ENCODE measurements around the gene C10orf143. TPM values are rescaled to one million over a fixed set of nuclear protein-coding genes. Genes with fewer than 3 reads are reported as not detected.

The C10orf143 gene
- total RNA-seq, 1 donor from 2014 or later: 0.85 TPM

DNA sequence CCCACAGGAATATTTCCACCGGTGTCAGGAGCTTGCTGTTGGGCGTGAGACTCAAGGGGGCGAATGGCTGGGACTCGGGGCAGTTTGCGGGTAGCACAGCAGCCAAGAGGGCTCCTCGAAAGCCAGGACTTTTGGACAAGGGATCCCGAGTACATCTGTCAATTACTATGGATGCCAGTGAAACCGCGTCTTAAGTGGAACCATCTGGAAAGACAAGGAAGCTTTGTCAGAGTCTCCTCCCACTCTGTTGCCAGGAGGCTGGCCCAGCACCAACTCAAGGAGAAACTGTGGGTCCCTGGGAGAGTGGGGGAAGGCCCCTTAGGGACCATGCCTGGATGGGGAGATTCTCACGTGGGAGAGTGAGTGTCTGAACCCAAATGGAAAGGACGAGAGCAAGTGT lies 57.1 kb downstream of the C10orf143 start:
- DNase-seq (ENCODE audit: low read depth): no peak

- DNase-seq (ENCODE audit: low read depth): no peak
These were observed 58.4 kb downstream of the C10orf143 start for GRCh38 chr10:130052193-130052592.

DNA sequence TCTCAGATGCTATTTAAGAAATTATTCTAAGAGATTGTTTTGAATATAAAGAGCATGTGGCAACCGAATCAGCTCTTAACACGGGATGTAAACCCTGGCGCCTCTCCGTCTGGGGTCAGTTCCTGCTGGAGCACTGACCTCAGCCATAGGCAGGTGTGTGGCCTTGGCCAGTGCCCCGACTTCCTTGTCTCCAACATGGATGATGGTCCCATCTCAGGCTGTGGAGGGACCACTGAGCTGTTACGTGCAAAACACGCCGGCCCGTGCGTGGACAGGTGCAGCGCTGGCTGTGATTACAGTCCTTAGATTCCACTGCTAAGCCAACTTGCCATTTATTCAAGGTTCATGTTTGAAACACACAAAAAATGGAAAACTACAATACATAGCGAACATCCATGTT lies 59.9 kb downstream of the C10orf143 start:
- no peak for DNase-seq (ENCODE audit: low read depth)

DNA sequence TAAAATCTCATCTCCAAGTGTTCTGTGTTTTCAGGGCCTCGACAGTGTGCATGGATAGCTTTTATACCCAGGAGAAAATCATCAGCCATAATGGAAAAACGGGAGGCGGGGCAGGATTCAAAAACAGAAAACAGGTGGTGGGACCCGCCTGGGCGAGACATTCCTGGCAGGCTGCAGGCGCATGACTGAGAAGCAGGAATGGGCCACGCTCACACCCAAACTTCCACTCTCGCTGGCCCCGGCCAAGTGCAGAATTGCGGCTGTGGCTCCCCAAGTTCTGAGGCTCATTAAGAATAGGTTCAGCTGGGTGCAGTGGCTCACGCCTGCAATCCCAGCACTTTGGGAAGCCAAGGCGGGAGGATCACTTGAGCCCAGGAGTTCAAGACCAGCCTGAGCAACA lies 60.6 kb downstream of the C10orf143 start:
- no peak for DNase-seq (ENCODE audit: low read depth)

DNA sequence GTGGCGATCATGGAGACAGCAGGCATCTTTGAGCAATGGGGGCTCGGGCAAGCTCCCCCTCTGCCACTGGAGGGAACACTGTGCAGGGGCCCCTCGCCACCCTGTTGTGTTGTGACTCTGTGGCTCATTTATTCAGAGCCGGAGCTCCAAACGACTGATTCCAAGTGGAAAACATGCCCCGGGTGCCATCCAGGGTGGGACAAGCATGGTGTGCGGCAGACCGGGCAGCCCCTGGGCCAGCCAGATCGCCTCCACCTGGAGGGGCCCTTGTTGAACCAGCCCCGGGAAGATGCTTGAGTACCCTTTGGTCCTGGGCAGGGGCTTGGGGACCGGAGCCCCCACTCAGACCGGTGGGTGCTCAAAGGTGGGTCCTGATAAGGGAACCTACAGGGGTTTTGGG lies 61.4 kb downstream of the C10orf143 start:
- DNase-seq (ENCODE audit: low read depth): no peak

DNA sequence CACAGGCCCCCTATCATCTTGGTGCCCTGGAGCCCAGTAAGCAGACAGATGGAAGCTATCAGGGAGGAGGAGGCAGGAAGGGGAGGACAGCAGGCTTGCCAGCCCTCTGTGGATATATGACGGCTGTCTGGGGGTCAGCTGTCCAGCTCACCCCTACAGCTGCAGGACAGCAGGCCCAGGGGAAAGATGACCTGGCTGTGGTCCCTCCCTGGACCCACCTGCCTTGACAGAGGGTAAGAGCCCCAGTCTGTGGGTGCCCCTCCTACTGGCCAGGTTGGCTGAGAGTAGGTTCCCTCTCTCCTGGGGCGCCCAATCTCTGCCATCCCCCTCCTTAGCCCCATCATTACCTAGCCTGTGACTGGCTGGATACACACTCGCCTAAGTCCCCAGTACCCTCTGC lies 62.5 kb downstream of the C10orf143 start:
- DNase-seq (ENCODE audit: low read depth): no peak

GRCh38 chr10:130047336-130047735 lies 63.3 kb downstream of the C10orf143 start:
- DNase-seq (ENCODE audit: low read depth): no peak

DNA sequence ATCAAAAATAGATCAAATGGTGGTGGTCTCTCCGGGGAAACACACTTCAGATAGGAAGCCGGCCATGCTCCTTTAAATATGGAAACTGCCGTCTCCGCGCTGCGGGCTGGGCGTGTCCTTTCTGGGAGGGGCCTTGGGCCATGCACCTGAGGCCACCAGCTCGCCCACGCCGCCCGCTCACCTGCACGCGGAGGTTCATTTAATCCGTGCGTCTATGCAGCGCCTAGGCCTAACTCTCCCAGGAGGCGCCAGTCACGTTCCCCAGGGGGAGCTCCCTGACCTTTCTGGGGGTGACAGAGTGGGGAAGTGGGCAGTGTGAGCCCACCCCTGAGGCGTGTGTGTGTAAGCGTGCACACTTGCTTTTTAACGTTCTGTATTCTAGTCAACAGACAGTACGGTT lies 64.0 kb downstream of the C10orf143 start:
- no peak for DNase-seq (ENCODE audit: low read depth)

- DNase-seq (ENCODE audit: low read depth): no peak
These were observed 64.8 kb downstream of the C10orf143 start for GRCh38 chr10:130045801-130046321.

DNA sequence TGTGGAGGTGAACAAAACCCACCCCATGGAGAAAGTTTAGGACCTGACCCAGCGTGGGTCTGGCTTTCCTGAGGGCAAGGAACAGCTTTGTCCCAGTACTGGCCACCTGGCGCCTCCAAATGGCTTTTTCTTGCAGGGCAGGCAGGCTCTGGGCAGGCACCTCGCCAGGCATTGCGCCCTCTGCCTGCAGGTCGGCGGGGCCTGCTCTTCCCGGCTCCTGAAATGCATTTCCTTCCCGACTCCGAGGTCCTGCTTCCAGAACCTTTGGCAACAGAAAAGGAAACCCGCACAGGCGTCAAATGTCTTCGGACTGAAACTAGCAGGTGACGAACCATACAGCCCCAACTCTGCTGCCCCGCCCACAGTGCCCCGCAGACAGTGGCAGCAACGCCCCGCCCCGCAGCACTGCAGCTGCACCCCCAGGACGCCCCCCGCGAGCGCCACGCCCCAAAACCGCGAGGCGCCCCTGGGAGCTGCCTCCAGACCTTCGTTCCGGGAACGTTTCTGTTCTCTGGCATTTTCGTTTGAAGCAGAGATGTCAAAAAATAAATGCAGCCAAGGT lies 65.5 kb downstream of the C10orf143 start:
- DNase-seq (ENCODE audit: low read depth): no peak

DNA sequence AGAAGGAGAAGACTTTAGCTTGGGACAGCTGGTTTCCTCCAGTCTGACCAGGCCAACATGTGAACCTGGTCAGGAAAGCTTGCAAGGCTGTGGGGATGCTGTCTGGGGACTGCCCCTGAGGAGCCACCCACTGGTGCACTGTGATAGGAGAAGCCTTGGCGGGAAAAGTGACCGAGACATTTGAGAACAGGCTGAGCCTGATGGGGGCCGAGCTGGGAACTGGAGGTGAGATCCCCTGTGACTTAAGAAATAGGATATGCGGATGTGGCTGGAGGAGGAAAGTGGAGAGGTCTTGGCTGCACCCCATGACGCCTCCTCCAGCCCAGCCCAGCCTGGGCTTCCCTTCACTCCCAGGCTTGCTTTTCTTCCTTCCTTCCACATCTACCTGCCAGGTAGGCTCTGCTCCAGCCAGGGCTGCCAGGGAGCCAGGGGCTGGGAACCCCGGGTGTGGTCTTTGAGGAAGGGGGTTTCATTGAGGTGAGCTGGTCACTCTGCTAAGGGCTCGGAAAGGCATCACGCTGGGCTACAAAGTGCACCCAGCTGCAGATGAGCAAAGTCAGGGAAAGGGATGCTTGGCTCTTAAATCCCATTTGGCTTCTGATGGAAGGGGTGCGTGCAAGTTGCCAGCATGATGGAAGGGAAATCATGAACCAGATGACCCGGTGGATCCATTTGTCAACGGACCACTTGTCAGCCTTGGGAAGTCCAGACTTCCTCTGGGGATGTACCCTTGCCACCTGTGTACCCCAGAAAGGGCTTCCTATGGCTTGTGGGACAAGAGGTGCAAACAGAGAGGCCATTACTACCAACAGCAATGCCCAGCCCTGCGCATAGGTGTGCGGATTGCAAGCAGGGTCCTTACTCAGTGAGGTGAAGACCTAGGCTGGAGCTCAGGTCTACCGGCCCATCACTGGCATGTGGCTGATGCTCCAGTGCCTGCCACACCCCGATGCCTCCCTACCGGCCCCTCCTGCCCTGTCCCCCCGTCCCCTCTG lies 66.3 kb downstream of the C10orf143 start:
- DNase-seq (ENCODE audit: low read depth): no peak

DNA sequence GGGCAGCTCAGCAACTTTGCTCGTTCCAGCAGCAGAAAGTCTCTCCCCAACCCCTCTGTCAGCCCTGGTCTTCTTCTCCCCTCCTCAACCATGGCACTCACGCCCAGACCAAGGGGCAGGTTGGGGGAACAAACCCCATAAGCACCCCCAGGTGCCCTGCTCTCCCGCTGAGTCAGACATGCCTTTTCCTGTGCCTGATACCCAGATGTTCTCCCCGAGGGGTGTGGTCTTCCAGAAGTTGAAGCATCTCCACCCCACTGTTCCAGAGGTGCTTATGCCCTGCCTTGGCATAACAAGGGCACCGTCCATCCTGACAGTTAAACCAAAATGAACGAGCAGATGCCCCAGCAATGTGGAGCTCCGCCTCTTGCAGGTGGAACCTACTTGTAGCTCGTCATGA lies 67.1 kb downstream of the C10orf143 start:
- DNase-seq (ENCODE audit: low read depth): no peak

DNA sequence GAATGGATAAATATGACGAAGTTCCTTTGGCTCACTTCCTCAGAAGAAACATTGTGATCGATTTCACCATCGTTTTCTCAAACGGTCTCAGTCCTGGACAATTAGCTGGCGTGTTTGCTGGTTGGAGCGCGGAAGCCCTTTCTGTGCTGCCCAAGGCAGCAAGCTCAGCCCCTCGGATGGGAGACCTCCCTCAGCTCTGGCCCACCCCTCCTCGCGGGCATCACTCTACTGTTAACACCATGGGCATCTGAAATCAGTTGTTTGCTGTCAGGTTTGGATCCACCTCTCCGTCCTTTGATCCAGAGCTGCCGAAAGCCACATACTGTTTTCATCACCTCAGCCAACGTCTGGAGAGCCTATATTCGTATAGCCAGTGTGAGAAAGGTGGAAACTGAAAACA lies 68.2 kb downstream of the C10orf143 start:
- no peak for DNase-seq (ENCODE audit: low read depth)

DNA sequence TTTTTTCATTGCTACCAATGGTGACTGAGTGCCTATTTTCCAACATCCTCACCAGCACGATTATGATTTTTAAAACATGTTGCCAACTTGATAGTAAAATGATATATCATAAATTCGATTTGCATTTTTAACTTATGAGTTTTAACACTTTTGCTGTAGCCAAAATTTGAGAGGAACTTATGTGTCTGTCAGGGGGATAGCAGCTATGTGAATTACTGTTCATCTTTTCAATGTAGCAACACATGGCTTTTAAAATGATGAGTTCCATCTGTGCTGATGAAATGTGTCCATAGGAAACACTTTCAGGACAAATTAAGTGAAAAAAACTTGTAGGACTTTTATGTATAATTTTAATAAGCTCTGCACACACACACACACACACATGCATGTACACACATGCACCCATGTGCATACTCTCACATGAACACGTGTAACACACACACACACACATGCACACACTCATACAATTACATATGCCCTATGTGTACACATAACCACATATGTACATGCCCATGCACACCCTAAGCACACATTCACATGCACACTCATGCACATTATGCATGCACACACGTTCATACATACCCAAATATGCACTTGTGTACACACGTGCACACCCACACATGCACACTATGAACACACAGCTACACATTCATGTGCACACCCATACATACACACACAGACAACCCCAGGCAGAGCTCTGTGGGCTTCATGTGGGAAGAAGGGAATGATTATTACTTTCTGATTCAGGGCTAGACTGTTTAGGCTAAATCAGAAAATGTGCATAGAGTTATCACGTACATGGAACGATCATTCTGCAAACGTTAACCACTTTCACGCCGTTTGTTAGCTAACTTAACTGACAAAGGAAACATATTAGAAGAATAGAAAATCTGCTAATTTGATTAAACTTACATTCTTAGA lies 68.9 kb downstream of the C10orf143 start:
- no peak for DNase-seq (ENCODE audit: low read depth)

DNA sequence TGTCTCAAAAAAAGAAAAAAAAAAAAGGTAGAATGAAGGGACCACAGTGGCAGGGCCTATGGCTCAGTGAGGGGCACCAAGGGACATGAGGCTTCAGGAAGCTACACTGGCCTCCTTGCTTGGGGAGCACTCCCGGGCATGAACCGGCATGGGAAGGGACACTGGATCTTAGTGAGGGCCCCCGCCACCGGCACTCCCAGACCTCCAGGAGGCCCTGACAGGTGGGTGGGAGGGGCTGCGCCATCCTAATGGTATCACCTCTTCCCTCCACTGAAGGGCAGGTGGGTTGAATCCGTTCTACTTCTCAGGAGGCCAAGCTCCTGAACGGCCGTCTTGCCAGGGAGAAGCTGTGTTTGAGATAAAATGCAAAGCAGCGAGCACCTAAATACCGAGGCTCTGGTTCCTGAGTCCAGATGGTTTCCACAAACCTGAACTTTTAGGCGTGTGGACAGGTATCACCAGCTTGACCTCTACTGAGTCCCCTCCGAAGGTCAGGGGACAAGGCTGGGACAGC lies 69.8 kb downstream of the C10orf143 start:
- DNase-seq (ENCODE audit: low read depth): no peak

DNA sequence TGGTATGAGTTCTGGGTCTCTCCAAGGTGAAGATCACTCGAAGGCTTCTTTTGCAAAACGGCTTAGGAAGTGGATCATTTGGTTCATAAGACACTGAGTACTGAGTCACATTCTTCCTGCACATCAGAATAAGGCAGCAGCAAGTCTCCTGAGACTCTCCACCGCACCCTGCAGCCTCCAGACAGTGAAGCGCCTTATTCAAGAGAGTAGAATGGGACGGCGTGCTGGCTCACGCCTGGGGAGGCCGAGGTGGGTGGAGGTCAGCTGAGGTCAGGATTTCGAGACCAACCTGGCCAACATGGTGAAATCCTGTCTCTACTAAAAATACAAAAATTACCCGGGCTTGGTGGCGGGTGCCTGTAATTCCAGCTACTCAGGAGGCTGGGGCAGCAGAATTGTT lies 70.3 kb downstream of the C10orf143 start:
- DNase-seq (ENCODE audit: low read depth): no peak

DNA sequence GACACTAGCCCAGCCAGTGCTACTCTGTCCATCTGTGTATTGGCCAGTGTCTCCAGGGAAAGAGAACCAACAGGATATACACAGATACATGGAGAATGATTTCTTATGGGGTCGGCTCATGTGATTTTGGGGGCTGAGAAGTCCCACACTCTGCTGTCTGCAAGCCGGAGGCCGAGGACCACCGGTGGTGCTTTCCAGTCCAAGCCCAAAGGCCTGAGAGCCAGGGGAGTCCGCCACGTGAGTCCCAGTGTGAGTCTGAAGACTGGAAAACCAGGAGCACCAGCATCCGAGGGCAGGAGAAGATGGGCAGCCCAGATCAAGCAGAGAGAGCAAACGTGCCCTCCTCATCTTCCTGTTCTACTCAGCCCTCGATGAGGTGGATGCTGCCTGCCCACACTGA lies 71.5 kb downstream of the C10orf143 start:
- DNase-seq (ENCODE audit: low read depth): no peak

GRCh38 chr10:130038611-130039109 lies 72.0 kb downstream of the C10orf143 start:
- no peak for DNase-seq (ENCODE audit: low read depth)

DNA sequence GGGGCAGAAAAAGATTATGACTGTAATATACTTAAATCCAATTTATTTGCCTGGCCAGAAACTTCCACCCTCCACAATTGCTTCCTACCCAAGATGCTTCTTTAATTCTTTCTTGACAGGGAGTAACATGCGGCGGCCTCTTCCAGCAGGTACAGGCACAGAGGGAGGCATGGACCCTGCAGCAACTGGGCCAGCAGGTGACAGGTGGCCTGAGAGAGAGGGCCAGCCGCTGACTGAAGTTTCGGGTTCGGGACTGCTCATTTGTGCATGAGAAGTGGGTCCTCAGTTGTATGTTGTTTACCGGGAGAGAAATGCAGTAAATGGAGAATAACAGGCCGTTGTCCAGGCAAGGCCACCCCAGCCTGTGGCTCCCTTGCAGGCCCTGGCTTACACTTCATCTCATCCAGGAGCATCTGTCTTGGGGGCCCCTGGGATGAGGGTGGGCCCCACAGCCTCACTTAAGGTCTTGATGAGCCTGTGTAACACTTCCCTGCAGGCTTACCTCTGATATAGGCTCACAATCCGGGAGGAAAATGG lies 72.5 kb downstream of the C10orf143 start:
- DNase-seq (ENCODE audit: low read depth): no peak

DNA sequence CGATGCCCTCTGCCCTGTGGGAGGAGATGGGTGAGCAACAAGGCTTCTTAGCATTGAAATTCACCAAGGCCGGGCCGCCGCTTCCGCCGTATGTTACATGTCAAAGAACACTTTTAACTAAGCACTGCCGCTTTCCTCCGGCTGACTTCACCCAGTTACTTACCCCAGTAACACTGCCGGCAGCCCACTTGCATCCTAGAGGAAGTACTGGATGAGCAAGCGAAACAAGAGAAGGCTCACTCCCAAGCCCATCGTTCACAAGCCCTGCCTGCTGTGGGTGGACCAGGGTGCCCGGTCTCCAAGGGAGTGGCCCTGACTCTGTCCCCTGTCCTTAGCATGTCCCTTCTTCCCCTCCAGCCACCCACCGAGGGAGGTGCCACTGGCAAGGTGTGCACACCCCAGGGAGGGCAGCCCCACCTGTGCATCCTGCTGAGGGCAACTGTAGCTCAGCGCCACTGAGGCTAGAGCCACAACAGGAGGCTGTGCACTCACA lies 73.4 kb downstream of the C10orf143 start:
- DNase-seq (ENCODE audit: low read depth): no peak
